ENCODE measurements around the gene TRPV6. TPM values are rescaled to one million over a fixed set of nuclear protein-coding genes. Genes with fewer than 3 reads are reported as not detected.
A peak's percentile ranks its signal among the peaks of the same experiment; 100 is the strongest.

Gene TRPV6
- total RNA-seq, 1 donor from 2014 or later = 0.27 TPM

- peaks cover 19% of the 10 kb centered on the region for H3K36me3 Mint-ChIP-seq (ENCODE audit: unreplicated experiment)
- no peaks in the 10 kb centered on the region for H3K4me1 Mint-ChIP-seq (ENCODE audit: low read depth, unreplicated experiment)
- H3K4me3 Mint-ChIP-seq (ENCODE audit: unreplicated experiment) = no peak overlapping the region
Measured at GRCh38 chr7:142874409-142874808, 11.1 kb downstream of the TRPV6 start.

GRCh38 chr7:142873871-142874270 lies 11.7 kb downstream of the TRPV6 start:
- peaks cover 19% of the 10 kb centered on the region for H3K36me3 Mint-ChIP-seq (ENCODE audit: unreplicated experiment)

More at GRCh38 chr7:142874409-142874808, 11.1 kb downstream of the TRPV6 start:
- Mint-ChIP-seq H3K27ac (ENCODE audit: unreplicated experiment) (no peak overlapping the region), H3K27me3 (ENCODE audit: unreplicated experiment) (peaks cover 1% of the 10 kb centered on the region), H3K9me3 (ENCODE audit: unreplicated experiment) (peaks cover 6% of the 10 kb centered on the region)
- no peak for TF ChIP-seq CTCF (IDR thresholded peaks at IDR 0.05; ENCODE audit: partially characterized antibody, unreplicated experiment)
- no peak for DNase-seq

GRCh38 chr7:142873281-142873784 lies 12.2 kb downstream of the TRPV6 start:
- Mint-ChIP-seq H3K27me3 (ENCODE audit: unreplicated experiment) (peaks cover 1% of the 10 kb centered on the region), H3K27ac (ENCODE audit: unreplicated experiment) (no peak overlapping the region), H3K9me3 (ENCODE audit: unreplicated experiment) (peaks cover 6% of the 10 kb centered on the region), H3K4me1 (ENCODE audit: low read depth, unreplicated experiment) (no peaks in the 10 kb centered on the region), H3K36me3 (ENCODE audit: unreplicated experiment) (peaks cover 19% of the 10 kb centered on the region), H3K4me3 (ENCODE audit: unreplicated experiment) (no peak overlapping the region)
- no peak for DNase-seq
- peak; percentile 53 for TF ChIP-seq CTCF (IDR thresholded peaks at IDR 0.05; ENCODE audit: partially characterized antibody, unreplicated experiment)

More at GRCh38 chr7:142873871-142874270, 11.7 kb downstream of the TRPV6 start:
- Mint-ChIP-seq H3K27me3 (ENCODE audit: unreplicated experiment) (peaks cover 1% of the 10 kb centered on the region), H3K4me1 (ENCODE audit: low read depth, unreplicated experiment) (no peaks in the 10 kb centered on the region), H3K9me3 (ENCODE audit: unreplicated experiment) (peaks cover 6% of the 10 kb centered on the region), H3K4me3 (ENCODE audit: unreplicated experiment) (no peak overlapping the region), H3K27ac (ENCODE audit: unreplicated experiment) (no peak overlapping the region)
- TF ChIP-seq CTCF (IDR thresholded peaks at IDR 0.05; ENCODE audit: partially characterized antibody, unreplicated experiment) = no peak
- DNase-seq = no peak

- peaks cover 3% of the 10 kb centered on the region for H3K27me3 Mint-ChIP-seq (ENCODE audit: unreplicated experiment)
- peaks cover 19% of the 10 kb centered on the region for H3K36me3 Mint-ChIP-seq (ENCODE audit: unreplicated experiment)
- no peak overlapping the region for H3K27ac Mint-ChIP-seq (ENCODE audit: unreplicated experiment)
- H3K4me1 Mint-ChIP-seq (ENCODE audit: low read depth, unreplicated experiment) = no peaks in the 10 kb centered on the region
- peaks cover 6% of the 10 kb centered on the region for H3K9me3 Mint-ChIP-seq (ENCODE audit: unreplicated experiment)
- DNase-seq = no peak
- no peak overlapping the region for H3K4me3 Mint-ChIP-seq (ENCODE audit: unreplicated experiment)
- TF ChIP-seq CTCF (IDR thresholded peaks at IDR 0.05; ENCODE audit: partially characterized antibody, unreplicated experiment) = no peak
Measured at GRCh38 chr7:142872106-142872675, 13.4 kb downstream of the TRPV6 start.

GRCh38 chr7:142871260-142872105 lies 14.1 kb downstream of the TRPV6 start:
- peaks cover 6% of the 10 kb centered on the region for H3K9me3 Mint-ChIP-seq (ENCODE audit: unreplicated experiment)
- H3K36me3 Mint-ChIP-seq (ENCODE audit: unreplicated experiment) = peaks cover 19% of the 10 kb centered on the region
- no peaks in the 10 kb centered on the region for H3K4me1 Mint-ChIP-seq (ENCODE audit: low read depth, unreplicated experiment)
- no peak overlapping the region for H3K4me3 Mint-ChIP-seq (ENCODE audit: unreplicated experiment)
- DNase-seq = no peak
- no peak overlapping the region for H3K27ac Mint-ChIP-seq (ENCODE audit: unreplicated experiment)
- H3K27me3 Mint-ChIP-seq (ENCODE audit: unreplicated experiment) = peaks cover 6% of the 10 kb centered on the region
- TF ChIP-seq CTCF (IDR thresholded peaks at IDR 0.05; ENCODE audit: partially characterized antibody, unreplicated experiment) = no peak
